Activated naive CD4-positive, alpha-beta T cell treated with anti-CD3 and anti-CD28 coated beads, Interleukin-2, amount 10 ng/mL, durations not matched to agents 5 hours and 36 hours (primary cell): Measurements from ENCODE around the gene IFT25. TPM values are rescaled to one million over a fixed set of nuclear protein-coding genes. Genes with fewer than 3 reads are reported as not detected.

Experiments used
- total RNA-seq, 2 experiments: library from RNA; stranded (reverse); gene quantifications; one replicate each; pipeline ENCODE4 v1.2.3, GENCODE V29; 2021

The IFT25 gene
- 10 to 100 TPM; 60.3 to 63.1 TPM for total RNA-seq

GRCh38 chr1:53945433-53946251 lies at the start of gene IFT25:
TSS of gene IFT25 (minus strand) at chr1:53945699. CDS start at chr1:53940082, 5,617 bp downstream.

GRCh38 chr1:53946252-53947171 lies 1.0 kb upstream of the IFT25 start, which contains the start of gene LRRC42:
TSS of gene LRRC42 (plus strand) at chr1:53946350. CDS start at chr1:53952000, 5,650 bp downstream.

GRCh38 chr1:53893999-53894636 lies 51.4 kb downstream of the IFT25 start, which contains the start of gene DIO1:
TSS of gene DIO1 (plus strand) at chr1:53894187. CDS start at chr1:53894211, 24 bp downstream.

GRCh38 chr1:53889304-53890298 lies 55.9 kb downstream of the IFT25 start, which contains the start of gene YIPF1:
TSS of gene YIPF1 (minus strand) at chr1:53889797. CDS start at chr1:53888937, 860 bp downstream.

Other genes with a start within 250 kb of the IFT25 start
- gene GLIS1, start 206.5 kb downstream of the IFT25 start, total RNA-seq: not detected
- gene NDC1, start 107.4 kb downstream of the IFT25 start, total RNA-seq: 10 to 100 TPM; 19.1 to 19.4 TPM
- 10 to 100 TPM; 15.8 to 17.1 TPM for gene YIPF1, start 55.9 kb downstream of the IFT25 start, total RNA-seq
- not detected for gene DIO1, start 51.5 kb downstream of the IFT25 start, total RNA-seq
- 10 to 100 TPM; 17.7 to 19.1 TPM for gene LRRC42, start 651 bp upstream of the IFT25 start, total RNA-seq
- not detected for gene LDLRAD1, start 72.5 kb upstream of the IFT25 start, total RNA-seq
- gene TMEM59, start 107.5 kb upstream of the IFT25 start, total RNA-seq: 100 to 1,000 TPM; 205 to 211 TPM
- gene TCEANC2, start 107.9 kb upstream of the IFT25 start, total RNA-seq: 10 to 100 TPM; 10.6 to 11.7 TPM
- under 1 TPM; 0.08 to 0.14 TPM for gene CDCP2, start 207.3 kb upstream of the IFT25 start, total RNA-seq